ENCODE results near the gene GNB1. TPM values are rescaled to one million over a fixed set of nuclear protein-coding genes. Genes with fewer than 3 reads are reported as not detected.

Gene GNB1
- total and polyA plus RNA-seq, 4 experiments from 2014 or later, result 70.9 to 276 (median 197) TPM

- Mint-ChIP-seq H3K4me3 (peak within 1 kb of the TSS; percentile 86 to 96 (median 88)), H3K27ac (peak within 1 kb of the TSS; percentile 93 to 98 (median 95))
- CTCF ChIA-PET (ENCODE audit: partially characterized antibody), result interaction anchor here (1.3 to 1.5 kb wide), 3 partner anchors 9 to 131 kb away, joined by 3 to 10 read pairs (median 3); no protein-coding TSS in a partner anchor
These were observed 112.8 kb downstream of the GNB1 start, which contains the start of gene NADK for GRCh38 chr1:1777950-1778662. Gene NADK, minus strand, starts transcription at chr1:1778470. Its CDS starts 13,064 bp downstream, at chr1:1765406.

GRCh38 chr1:1777583-1777899, 113.3 kb downstream of the GNB1 start:
- H3K36me3 Mint-ChIP-seq, result peaks cover 2 to 10% of the 10 kb centered on the region in 2 donors
- ChIA-PET POLR2A (ENCODE audit: partially characterized antibody) (interaction anchor here (0.7 to 2.7 kb wide), 5 partner anchors 22 to 131 kb away, joined by 3 to 7 read pairs (median 4); partner anchors contain the start of gene CDK11A), CTCF (ENCODE audit: partially characterized antibody) (interaction anchor here (1.3 to 1.5 kb wide), 3 partner anchors 9 to 131 kb away, joined by 3 to 10 read pairs (median 3); no protein-coding TSS in a partner anchor)
- H3K27me3 Mint-ChIP-seq, result no peaks in the 10 kb centered on the region
- Histone ChIP-seq H3K27me3 (ENCODE audit: insufficient read depth, low read length) (no peaks in the 10 kb centered on the region), H3K4me3 (ENCODE audit: low read length in 2 of 2) (peak overlapping the region; percentile 1 to 58), H3K9me3 (ENCODE audit: control insufficient read depth in 1 of 2, low read length in 2 of 2) (no peaks in the 10 kb centered on the region), H3K27ac (ENCODE audit: low read depth, low read length) (peak overlapping the region; percentile 78), H3K36me3 (ENCODE audit: insufficient read depth, low read length) (no peaks in the 10 kb centered on the region), H3K4me1 (ENCODE audit: insufficient read depth, low read length) (peaks cover 64% of the 10 kb centered on the region)
- intact Hi-C loops (cut with micrococcal nuclease), result no loop called here
- peaks cover 44 to 62% (median 54%) of the 10 kb centered on the region in 4 donors for H3K4me1 Mint-ChIP-seq
- H3K27ac Mint-ChIP-seq, result peak overlapping the region; percentile 83 to 95 (median 90)
- H3K9me3 Mint-ChIP-seq, result peaks cover 0 to 3% (median 0%) of the 10 kb centered on the region in 8 donors
- H3K4me3 Mint-ChIP-seq, result peak overlapping the region; percentile 82 to 89 (median 84)
- no peak for DNase-seq

More at GRCh38 chr1:1777950-1778662, 112.8 kb downstream of the GNB1 start, which contains the start of gene NADK:
- peak within 1 kb of the TSS; percentile 36 to 72 for H3K4me3 ChIP-seq (ENCODE audit: low read length in 2 of 2)
- no peaks in the 10 kb centered on the region for H3K27me3 Mint-ChIP-seq
- no peaks in the 10 kb centered on the region for H3K36me3 ChIP-seq (ENCODE audit: insufficient read depth, low read length)
- peak; percentile 69 to 84 (median 78) for DNase-seq
- POLR2A ChIA-PET (ENCODE audit: partially characterized antibody), result interaction anchor here (1.2 to 2.7 kb wide), 2 partner anchors 50 to 131 kb away, joined by 3 to 7 read pairs; no protein-coding TSS in a partner anchor
- H3K27ac ChIP-seq (ENCODE audit: low read depth, low read length), result peak within 1 kb of the TSS; percentile 78
- H3K4me1 Mint-ChIP-seq, result peaks cover 47 to 67% (median 58%) of the 10 kb centered on the region in 4 donors
- H3K36me3 Mint-ChIP-seq, result peaks cover 0 to 10% of the 10 kb centered on the region in 2 donors
- H3K9me3 Mint-ChIP-seq, result peaks cover 0 to 3% (median 0%) of the 10 kb centered on the region in 8 donors
- peaks cover 69% of the 10 kb centered on the region for H3K4me1 ChIP-seq (ENCODE audit: insufficient read depth, low read length)
- H3K27me3 ChIP-seq (ENCODE audit: insufficient read depth, low read length), result no peaks in the 10 kb centered on the region
- intact Hi-C loops (cut with micrococcal nuclease), result loop anchor here (2.0 kb wide), 1 partner anchor 53 kb away; the partner anchor contains the start of gene CDK11A
- no peaks in the 10 kb centered on the region for H3K9me3 ChIP-seq (ENCODE audit: control insufficient read depth in 1 of 2, low read length in 2 of 2)

- Histone ChIP-seq H3K27me3 (ENCODE audit: insufficient read depth, low read length) (no peaks in the 10 kb centered on the region), H3K27ac (ENCODE audit: low read depth, low read length) (no peak overlapping the region), H3K4me3 (ENCODE audit: low read length in 2 of 2) (peak overlapping the region in 1 of 2 donors; percentile 1), H3K36me3 (ENCODE audit: insufficient read depth, low read length) (peaks cover 4% of the 10 kb centered on the region), H3K9me3 (ENCODE audit: control insufficient read depth in 1 of 2, low read length in 2 of 2) (no peaks in the 10 kb centered on the region), H3K4me1 (ENCODE audit: insufficient read depth, low read length) (peaks cover 58% of the 10 kb centered on the region)
- peak overlapping the region; percentile 83 to 95 (median 90) for H3K27ac Mint-ChIP-seq
- CTCF ChIA-PET (ENCODE audit: partially characterized antibody), result interaction anchor here (0.7 to 1.5 kb wide), 6 partner anchors 8 to 132 kb away, joined by 3 to 10 read pairs (median 3); no protein-coding TSS in a partner anchor
- H3K4me1 Mint-ChIP-seq, result peaks cover 44 to 58% (median 53%) of the 10 kb centered on the region in 4 donors
- peaks cover 0 to 3% (median 0%) of the 10 kb centered on the region in 8 donors for H3K9me3 Mint-ChIP-seq
- DNase-seq, result no peak
- H3K27me3 Mint-ChIP-seq, result no peaks in the 10 kb centered on the region
- intact Hi-C loops (cut with micrococcal nuclease), result no loop called here
- peak overlapping the region; percentile 82 to 89 (median 84) for H3K4me3 Mint-ChIP-seq
- POLR2A ChIA-PET (ENCODE audit: partially characterized antibody), result interaction anchor here (0.7 to 2.7 kb wide), 5 partner anchors 21 to 132 kb away, joined by 3 to 7 read pairs (median 4); partner anchors contain the start of gene CDK11A
- H3K36me3 Mint-ChIP-seq, result peaks cover 7 to 13% of the 10 kb centered on the region in 2 donors
These were observed 114.0 kb downstream of the GNB1 start for GRCh38 chr1:1776672-1777582.

GRCh38 chr1:1775327-1776226, 115.3 kb downstream of the GNB1 start:
- Mint-ChIP-seq H3K4me1 (peaks cover 34 to 49% (median 42%) of the 10 kb centered on the region in 4 donors), H3K36me3 (peaks cover 15 to 19% of the 10 kb centered on the region in 2 donors), H3K27me3 (no peaks in the 10 kb centered on the region), H3K4me3 (peak overlapping the region in 7 of 8 donors; percentile 23 to 81 (median 63)), H3K27ac (peak overlapping the region; percentile 5 to 88 (median 58)), H3K9me3 (peaks cover 0 to 4% (median 1%) of the 10 kb centered on the region in 8 donors)
- Histone ChIP-seq H3K36me3 (ENCODE audit: insufficient read depth, low read length) (peaks cover 4% of the 10 kb centered on the region), H3K4me3 (ENCODE audit: low read length in 2 of 2) (no peak overlapping the region), H3K27me3 (ENCODE audit: insufficient read depth, low read length) (no peaks in the 10 kb centered on the region), H3K9me3 (ENCODE audit: control insufficient read depth in 1 of 2, low read length in 2 of 2) (no peaks in the 10 kb centered on the region), H3K27ac (ENCODE audit: low read depth, low read length) (no peak overlapping the region), H3K4me1 (ENCODE audit: insufficient read depth, low read length) (peaks cover 44% of the 10 kb centered on the region)
- no peak for DNase-seq
- intact Hi-C loops (cut with micrococcal nuclease), result no loop called here
- ChIA-PET CTCF (ENCODE audit: partially characterized antibody) (interaction anchor here (1.1 to 1.3 kb wide), 2 partner anchors 9 to 133 kb away, joined by 3 to 6 read pairs; no protein-coding TSS in a partner anchor), POLR2A (ENCODE audit: partially characterized antibody) (interaction anchor here (1.5 kb wide), 1 partner anchor 47 kb away, joined by 4 read pairs; no protein-coding TSS in a partner anchor)

GRCh38 chr1:1773874-1774273, 117.0 kb downstream of the GNB1 start:
- DNase-seq, result no peak
- intact Hi-C loops (cut with micrococcal nuclease), result no loop called here
- Mint-ChIP-seq H3K27ac (no peak overlapping the region), H3K9me3 (peaks cover 0 to 4% (median 1%) of the 10 kb centered on the region in 8 donors), H3K4me1 (peaks cover 22 to 32% (median 28%) of the 10 kb centered on the region in 4 donors), H3K27me3 (no peaks in the 10 kb centered on the region), H3K36me3 (peaks cover 17 to 20% of the 10 kb centered on the region in 2 donors), H3K4me3 (no peak overlapping the region)
- POLR2A ChIA-PET (ENCODE audit: partially characterized antibody), result no interaction called here
- CTCF ChIA-PET (ENCODE audit: partially characterized antibody), result no interaction called here
- Histone ChIP-seq H3K4me3 (ENCODE audit: low read length in 2 of 2) (no peak overlapping the region), H3K9me3 (ENCODE audit: control insufficient read depth in 1 of 2, low read length in 2 of 2) (no peaks in the 10 kb centered on the region), H3K36me3 (ENCODE audit: insufficient read depth, low read length) (peaks cover 4% of the 10 kb centered on the region), H3K27ac (ENCODE audit: low read depth, low read length) (no peak overlapping the region), H3K27me3 (ENCODE audit: insufficient read depth, low read length) (no peaks in the 10 kb centered on the region), H3K4me1 (ENCODE audit: insufficient read depth, low read length) (peaks cover 27% of the 10 kb centered on the region)

GRCh38 chr1:1771096-1771495, 119.8 kb downstream of the GNB1 start:
- H3K27me3 Mint-ChIP-seq, result no peaks in the 10 kb centered on the region
- peaks cover 0 to 4% (median 1%) of the 10 kb centered on the region in 8 donors for H3K9me3 Mint-ChIP-seq
- intact Hi-C loops (cut with micrococcal nuclease), result no loop called here
- no peaks in the 10 kb centered on the region for H3K9me3 ChIP-seq (ENCODE audit: control insufficient read depth in 1 of 2, low read length in 2 of 2)
- H3K27ac ChIP-seq (ENCODE audit: low read depth, low read length), result no peak overlapping the region
- peak overlapping the region in 1 of 7 donors; percentile 68 for H3K27ac Mint-ChIP-seq
- peaks cover 19 to 27% of the 10 kb centered on the region in 2 donors for H3K36me3 Mint-ChIP-seq
- peak overlapping the region in 1 of 8 donors; percentile 4 for H3K4me3 Mint-ChIP-seq
- H3K36me3 ChIP-seq (ENCODE audit: insufficient read depth, low read length), result peaks cover 8% of the 10 kb centered on the region
- no peak for DNase-seq
- ChIA-PET CTCF (ENCODE audit: partially characterized antibody) (no interaction called here), POLR2A (ENCODE audit: partially characterized antibody) (no interaction called here)
- peaks cover 14 to 19% (median 17%) of the 10 kb centered on the region in 4 donors for H3K4me1 Mint-ChIP-seq
- no peak overlapping the region for H3K4me3 ChIP-seq (ENCODE audit: low read length in 2 of 2)
- no peaks in the 10 kb centered on the region for H3K27me3 ChIP-seq (ENCODE audit: insufficient read depth, low read length)
- peaks cover 9% of the 10 kb centered on the region for H3K4me1 ChIP-seq (ENCODE audit: insufficient read depth, low read length)

All from CD4-positive, alpha-beta memory T cell (primary cell).